GM10248 (cell line): ENCODE measurements around the gene DUSP28.

Source experiments
- CTCF ChIA-PET: fragments of 300-600 bp; sonication (Branson Sonifier 250); formaldehyde crosslinking; extraction: SDS; loops from one replicate; lab custom pipeline; 2021; ENCODE audit warnings: antibody characterized with exemption; lab: Yijun Ruan, JAX
- POLR2A ChIA-PET: fragments of 350-650 bp; sonication (Branson Sonifier 250); formaldehyde crosslinking; extraction: SDS; loops from one replicate; lab custom pipeline; 2020; ENCODE audit warnings: antibody characterized with exemption; lab: Yijun Ruan, JAX
- DNase-seq: peaks from one replicate; pipeline ENCODE4 v3.0.0; 2012; ENCODE audit errors: extremely low spot score
- TF ChIP-seq, protein P1 (sequence below): IDR thresholded peaks from 2 replicates; pipeline ENCODE4 v1.5.1; 2012; ENCODE audit warnings: mild to moderate bottlenecking, low read depth; ENCODE audit errors: extremely low read depth, missing control alignments, control extremely low read depth

The DUSP28 gene

DNA sequence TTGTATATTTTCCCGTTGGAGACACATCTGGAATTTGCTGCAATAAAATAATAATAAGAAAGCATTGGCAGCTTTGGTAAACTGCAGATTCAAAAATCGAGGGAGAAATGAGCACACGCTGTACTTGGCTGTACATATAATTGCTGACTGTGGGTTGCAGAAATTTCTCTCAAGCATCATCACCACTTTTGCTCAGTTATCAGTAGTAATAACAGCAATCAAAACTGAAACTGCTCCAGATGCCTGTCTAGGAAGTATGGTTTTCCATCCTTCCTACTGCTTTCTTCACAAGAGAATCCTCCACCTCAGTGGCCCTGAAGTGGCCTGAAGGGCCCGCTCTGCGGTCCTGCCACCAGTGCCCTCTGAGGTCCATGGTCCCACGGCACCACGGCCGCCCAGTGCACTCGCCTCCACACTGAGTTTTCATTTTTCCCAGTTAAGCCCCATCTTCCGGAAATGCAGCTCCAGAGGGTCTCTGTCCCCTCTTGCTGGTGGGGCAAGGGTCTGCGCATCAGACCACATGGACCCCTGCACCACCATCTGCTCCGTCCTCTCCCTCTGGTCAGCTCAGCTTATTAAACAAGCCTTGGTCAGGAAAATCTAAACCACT is 3.9 kb downstream of the DUSP28 start:
- TF ChIP-seq, protein P1, sequence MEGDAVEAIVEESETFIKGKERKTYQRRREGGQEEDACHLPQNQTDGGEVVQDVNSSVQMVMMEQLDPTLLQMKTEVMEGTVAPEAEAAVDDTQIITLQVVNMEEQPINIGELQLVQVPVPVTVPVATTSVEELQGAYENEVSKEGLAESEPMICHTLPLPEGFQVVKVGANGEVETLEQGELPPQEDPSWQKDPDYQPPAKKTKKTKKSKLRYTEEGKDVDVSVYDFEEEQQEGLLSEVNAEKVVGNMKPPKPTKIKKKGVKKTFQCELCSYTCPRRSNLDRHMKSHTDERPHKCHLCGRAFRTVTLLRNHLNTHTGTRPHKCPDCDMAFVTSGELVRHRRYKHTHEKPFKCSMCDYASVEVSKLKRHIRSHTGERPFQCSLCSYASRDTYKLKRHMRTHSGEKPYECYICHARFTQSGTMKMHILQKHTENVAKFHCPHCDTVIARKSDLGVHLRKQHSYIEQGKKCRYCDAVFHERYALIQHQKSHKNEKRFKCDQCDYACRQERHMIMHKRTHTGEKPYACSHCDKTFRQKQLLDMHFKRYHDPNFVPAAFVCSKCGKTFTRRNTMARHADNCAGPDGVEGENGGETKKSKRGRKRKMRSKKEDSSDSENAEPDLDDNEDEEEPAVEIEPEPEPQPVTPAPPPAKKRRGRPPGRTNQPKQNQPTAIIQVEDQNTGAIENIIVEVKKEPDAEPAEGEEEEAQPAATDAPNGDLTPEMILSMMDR: no peak
- DNase-seq: no peak
- CTCF ChIA-PET: interaction anchor here (3.1 to 7.7 kb wide), 4 partner anchors 12 to 49 kb away, joined by 15 to 167 read pairs (median 56); partner anchors contain the start of gene CAPN10
- POLR2A ChIA-PET: interaction anchor here (3.6 kb wide), 1 partner anchor 22 kb away, joined by 34 read pairs; the partner anchor contains the start of gene CAPN10

DNA sequence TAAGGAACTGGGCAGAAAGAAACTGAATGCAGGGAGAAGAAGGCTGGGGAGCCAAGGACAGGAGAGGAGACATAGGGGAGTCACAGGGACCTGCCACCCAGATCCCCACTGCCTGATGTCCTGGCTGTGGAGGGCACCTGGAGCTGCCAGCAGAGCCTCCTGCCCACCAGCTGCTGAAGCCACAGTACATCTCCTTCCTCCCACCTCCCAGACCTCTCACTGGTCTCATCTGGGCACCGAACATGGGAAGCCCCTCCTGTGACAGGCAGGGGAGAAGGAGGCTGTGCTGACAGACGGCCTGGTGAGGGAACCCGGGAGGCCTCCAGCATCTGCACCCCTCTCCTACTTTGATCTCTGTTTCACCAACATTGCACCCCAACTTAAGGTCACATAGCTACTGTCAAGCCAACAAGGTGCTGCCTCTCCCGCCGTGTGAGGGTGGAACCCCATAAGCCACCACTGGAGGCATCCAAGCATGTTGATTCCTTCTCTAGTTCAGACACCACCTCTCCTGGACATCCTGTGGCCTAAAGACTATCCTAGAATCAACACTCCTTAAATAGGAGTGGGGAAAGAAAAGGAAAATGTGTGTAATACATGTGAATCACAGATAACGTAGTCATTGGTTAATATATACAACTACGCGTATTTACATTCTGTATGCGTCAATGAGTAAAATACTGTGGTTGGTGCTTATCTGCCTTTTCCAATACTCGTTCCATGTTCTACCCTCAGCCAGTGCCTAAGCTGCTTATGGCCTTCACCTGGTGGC is 4.6 kb downstream of the DUSP28 start:
- POLR2A ChIA-PET: interaction anchor here (3.6 kb wide), 1 partner anchor 21 kb away, joined by 34 read pairs; the partner anchor contains the start of gene CAPN10
- TF ChIP-seq, protein P1: peak; percentile 14
- DNase-seq: no peak
- CTCF ChIA-PET: interaction anchor here (1.0 to 7.7 kb wide), 8 partner anchors 13 to 270 kb away, joined by 3 to 167 read pairs (median 10); partner anchors contain the start of gene CAPN10

DNA sequence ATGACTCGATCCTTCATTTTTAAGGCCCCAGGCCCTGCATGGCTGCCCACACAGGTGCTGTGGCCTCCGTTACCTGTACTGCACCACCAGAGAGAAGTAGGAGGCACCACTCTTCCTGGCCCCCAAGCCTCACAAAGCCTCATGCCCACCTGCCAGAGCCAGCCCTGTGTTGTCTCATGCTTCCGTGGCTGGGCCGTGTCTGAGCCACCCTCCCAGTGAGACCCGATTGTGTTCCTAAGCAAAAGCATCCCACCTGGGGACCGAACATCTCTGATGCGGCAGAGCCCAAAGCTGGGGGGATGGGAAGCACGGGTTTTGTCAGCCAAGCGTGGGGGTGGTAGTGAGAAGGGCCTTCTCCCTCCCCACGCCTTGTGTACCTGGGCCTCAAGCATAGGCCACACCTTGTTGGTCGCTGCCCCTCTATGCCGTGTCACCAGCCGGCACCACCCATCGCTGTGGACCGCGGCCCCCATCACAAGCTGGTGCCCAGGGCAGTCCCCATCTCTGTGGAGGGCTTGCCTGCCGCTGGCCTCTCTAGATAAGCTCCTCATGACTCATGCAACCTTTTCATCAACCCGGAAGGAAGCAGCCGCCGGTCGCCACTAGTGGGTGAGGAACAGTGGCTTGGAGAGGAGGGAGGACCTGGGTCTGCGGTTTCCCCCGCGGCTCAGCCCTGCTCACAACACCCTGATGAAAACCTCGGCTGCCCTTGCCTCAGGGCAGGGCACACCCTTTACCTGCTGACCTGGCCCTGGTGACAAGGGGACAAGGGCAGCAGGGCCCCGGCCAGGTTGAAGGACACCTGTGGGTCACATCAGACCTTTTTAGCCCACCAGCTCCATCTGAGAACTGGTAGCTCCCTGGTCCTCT is 5.4 kb downstream of the DUSP28 start:
- peak; percentile 69 for DNase-seq
- ChIA-PET POLR2A (interaction anchor here (0.6 to 3.6 kb wide), 3 partner anchors 14 to 1140 kb away, joined by 3 to 34 read pairs (median 4); partner anchors contain the start of gene CAPN10), CTCF (interaction anchor here (0.7 to 7.7 kb wide), 18 partner anchors 8 to 269 kb away, joined by 3 to 167 read pairs (median 5); partner anchors contain the start of genes ANKMY1 and CAPN10)

DNA sequence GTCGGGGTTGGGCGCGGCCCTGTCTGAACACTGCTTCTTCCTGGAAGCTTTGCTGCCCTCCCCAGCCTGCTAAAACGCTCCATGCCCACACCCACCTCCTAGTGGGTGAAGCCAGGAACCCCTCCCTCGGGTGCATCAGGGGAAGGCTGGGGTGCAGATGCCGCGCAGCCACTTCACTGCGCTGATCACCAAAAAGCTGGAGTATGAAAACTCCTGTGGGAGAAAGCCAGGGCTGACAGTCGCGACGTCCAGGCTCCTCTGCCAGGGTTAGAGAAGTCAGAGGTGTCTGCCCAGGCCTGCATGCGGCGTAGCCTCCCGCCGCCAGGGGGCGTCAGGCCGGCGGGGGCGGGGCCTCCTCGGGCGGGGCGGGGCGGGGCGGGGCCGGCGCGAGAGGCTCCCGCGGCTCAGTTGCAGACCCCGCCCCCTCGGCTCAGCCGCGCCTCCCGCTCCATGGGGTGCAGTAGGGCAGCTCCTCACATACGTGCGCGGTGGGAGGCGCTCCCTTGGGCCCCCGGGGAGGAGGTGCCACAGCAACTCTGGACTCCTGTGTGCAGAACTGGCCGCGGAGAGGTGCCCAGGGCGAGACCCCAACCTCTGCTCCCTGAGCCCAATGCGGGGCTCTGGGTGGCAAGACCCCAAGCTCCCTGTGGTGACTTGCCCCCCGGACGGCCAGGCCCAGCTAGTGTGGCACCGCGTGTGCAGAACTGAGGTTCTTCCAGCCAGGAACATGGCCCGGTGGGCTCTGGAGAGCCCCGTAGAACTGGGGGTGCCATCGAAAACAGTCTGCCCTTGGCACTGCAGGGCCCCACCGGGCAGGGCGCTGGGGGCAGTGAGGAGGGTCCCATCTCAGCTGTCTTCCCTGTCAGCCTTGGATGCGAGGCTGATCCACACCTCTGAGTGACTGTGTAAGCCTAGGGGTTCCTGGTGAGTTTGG is 6.3 kb downstream of the DUSP28 start:
- CTCF ChIA-PET: interaction anchor here (0.9 to 7.7 kb wide), 18 partner anchors 9 to 268 kb away, joined by 3 to 167 read pairs (median 4); partner anchors contain the start of genes ANKMY1 and CAPN10
- TF ChIP-seq, protein P1: peak; percentile 76
- peak; percentile 92 for DNase-seq
- POLR2A ChIA-PET: interaction anchor here (0.6 to 3.6 kb wide), 3 partner anchors 15 to 1139 kb away, joined by 3 to 34 read pairs (median 4); partner anchors contain the start of gene CAPN10

More for the DNA sequence above, 5.4 kb downstream of the DUSP28 start:
- TF ChIP-seq, protein P1: no peak

DNA sequence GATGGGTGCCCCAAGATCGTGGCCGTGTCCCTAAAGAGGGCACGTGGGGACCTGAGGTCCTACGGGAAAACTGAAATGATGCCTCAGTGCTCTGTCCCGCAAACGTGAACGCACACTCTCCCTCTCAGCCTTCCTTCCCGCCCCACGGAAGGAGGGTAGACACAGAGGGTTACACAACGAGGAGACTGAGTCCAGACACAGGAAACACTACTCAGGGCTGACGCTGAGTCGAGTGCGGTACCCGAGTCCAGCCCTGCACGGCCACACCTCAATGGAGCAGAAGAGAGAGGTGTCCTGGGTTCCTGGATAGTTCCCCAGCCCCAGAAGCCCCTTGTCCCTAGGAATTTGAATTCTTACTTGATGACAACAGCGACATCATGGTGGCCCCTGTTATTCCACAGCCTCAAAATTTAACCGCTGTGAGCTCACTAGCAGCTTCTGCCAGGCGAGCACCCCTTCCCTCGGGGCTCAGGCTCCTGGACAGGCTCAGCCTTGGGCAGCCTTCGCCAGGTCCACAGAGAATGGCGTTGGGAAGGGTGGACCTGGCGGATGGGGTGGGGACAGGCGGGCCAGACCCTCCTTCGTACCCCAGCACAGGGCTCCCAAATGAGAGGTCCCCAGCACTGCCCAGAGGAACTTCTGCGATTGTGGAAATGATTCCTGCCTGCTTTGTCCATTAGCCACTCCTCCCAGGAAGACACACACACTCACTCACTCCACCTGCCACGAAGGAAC is 7.1 kb downstream of the DUSP28 start:
- DNase-seq: no peak
- TF ChIP-seq, protein P1: no peak
- ChIA-PET CTCF (interaction anchor here (1.0 to 7.7 kb wide), 10 partner anchors 10 to 55 kb away, joined by 3 to 167 read pairs (median 13); partner anchors contain the start of genes ANKMY1 and CAPN10), POLR2A (interaction anchor here (3.6 kb wide), 1 partner anchor 18 kb away, joined by 34 read pairs; the partner anchor contains the start of gene CAPN10)
